ENCODE results near the gene CCDC61.

The CCDC61 gene

DNA sequence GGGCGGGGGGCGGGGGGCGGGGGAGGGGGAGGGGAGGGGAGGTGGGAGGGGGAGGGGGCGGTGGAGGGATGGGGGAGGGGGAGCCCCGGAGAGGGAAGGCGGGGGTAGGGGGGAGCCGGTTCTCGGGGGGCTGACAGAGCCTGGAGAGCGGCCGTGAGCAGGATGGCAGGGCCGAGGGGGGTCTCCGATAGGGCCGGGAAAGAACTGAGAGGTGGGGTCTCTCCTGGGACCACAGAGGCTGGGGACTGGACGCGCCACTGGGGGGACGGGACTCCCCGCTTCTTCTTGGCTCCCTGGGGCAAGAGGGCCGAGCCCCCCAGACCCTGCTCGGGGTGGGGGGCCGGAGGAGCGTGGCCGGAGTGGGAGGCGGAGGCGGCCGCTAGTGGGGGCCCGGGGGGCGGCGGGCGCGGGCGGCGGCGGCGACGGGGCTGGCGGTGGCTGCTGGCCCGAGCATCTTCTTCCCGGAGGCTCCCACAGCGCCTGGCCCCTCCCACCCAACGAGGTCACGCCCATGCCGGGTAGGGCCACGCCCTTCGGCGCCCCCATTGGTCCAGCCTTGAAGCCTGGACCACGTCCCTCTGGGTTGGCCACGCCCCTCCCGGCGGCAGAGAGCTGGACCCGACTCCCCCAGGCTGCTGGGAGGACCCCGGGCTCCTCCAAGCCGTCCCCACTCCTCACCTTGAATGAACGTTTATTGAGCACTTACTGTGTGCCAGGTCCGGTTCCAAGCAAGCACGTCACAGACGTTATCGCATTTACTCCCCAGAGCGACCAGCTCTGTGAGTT, 21.5 kb upstream of the CCDC61 start, which contains the start of gene NOVA2:
Gene NOVA2 (minus strand): TSS at position 313 of the 786 bp plus-strand sequence. CDS start 514 bp downstream, outside the sequence.
- DNase-seq (ENCODE audit: low read depth in 2 of 2): peak in 1 of 2 experiments; percentile 52

DNA sequence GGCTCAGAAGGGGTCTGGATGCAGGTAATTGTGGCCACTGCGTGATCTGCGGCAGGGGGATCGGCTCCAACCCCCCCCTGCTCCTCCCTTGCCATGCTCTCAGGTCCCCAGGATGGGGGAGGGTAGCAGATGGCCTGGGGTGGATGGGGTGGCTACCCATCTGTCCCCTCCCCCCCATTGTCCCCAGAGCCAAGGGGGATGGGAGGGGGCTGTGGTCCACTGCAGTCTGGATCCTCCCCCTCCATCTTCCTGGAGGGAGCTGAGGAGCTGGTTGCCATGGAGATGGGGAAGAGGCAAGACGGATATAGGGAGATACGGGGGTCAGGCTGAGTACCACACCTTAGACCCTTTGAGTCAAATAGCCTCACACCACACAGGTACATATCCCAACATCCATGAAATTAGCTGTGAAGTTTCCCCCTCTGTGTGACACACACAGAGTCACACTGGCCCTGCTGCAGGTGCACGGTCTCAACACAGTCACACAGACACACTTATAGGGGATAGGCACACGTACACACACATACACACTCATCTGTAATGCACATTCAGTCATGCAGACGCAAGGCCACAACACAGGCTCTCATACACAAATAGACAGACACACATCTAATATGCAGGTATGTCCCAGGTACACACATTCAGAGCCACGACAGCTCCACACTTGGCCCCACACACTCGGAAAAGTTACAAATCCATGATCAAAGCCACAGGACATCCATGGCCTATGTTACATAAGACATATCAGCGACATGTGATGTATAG, 19.8 kb upstream of the CCDC61 start:
- no peak for DNase-seq (ENCODE audit: low read depth in 2 of 2)

- DNase-seq (ENCODE audit: low read depth in 2 of 2): no peak
Measured at GRCh38 chr19:45976178-45976577, 19.1 kb upstream of the CCDC61 start.

DNA sequence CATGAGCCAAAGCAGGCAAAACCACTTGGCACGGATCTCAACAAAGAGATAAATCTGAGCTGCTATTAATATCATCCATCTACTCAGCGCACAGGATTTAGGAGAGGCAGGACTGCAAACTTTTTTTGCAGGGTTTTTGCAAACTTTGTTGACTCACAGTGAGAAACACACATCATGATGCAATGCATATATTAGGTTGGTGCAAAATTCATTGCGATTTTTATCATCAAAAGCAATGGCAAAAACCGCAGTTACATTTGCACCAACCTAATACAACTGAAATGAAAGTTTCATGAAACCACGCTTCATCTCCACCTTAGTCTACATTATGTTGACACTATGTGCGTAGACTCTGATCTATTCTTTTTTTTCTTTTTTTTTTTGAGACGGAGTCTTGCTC, 17.1 kb upstream of the CCDC61 start:
- DNase-seq (ENCODE audit: low read depth in 2 of 2): no peak

- no peak for DNase-seq (ENCODE audit: low read depth in 2 of 2)
Measured at GRCh38 chr19:45981350-45981749, 13.9 kb upstream of the CCDC61 start.

DNA sequence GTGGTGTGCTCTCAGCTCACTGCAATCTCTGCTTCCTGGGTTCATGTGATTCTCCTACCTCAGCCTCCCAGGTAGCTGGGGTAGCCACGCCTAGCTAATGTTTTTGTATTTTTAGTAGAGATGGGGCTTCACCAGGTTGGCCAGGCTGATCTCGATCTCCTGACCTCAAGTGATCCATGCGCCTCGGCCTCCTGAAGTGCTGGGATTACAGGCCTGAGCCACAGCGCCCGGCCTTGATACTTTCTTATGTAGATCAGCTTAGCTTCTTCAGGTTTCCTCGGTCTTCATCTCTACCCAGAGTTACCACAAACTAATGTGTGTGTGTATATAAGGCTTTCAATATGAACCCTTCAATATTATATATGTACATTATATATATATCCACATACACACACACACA, 9.9 kb upstream of the CCDC61 start:
- no peak for DNase-seq (ENCODE audit: low read depth in 2 of 2)

DNA sequence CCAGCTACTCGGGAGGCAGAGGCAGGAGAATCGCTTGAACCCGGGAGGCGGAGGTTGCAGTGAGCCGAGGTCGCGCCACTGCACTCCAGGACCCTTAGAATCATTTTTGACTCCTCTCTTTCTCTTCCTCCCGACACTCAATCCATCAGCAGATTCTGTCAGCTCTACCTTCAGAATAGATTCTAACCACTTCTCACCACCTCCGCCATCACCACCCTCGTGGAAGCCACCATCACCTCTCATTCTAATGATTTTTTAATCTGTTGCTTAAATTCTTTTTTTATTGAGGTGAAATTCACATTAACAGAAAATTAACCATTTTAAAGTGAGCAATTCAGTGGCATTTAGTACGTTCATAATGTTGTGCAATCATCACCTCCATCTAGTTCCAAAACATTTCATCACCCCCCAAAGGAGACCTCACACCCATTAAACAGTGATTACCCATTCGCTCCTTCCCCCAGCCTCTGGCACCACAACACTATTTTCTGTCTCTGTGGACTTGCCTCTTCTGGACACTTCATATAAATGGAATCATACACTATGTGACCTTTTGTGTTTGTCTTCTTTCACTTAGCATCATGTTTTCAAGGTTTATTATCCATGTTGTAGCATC, 5.0 kb upstream of the CCDC61 start:
- DNase-seq (ENCODE audit: low read depth in 2 of 2): no peak

- DNase-seq (ENCODE audit: low read depth in 2 of 2): no peak
Measured at GRCh38 chr19:45994456-45994997, 740 bp upstream of the CCDC61 start.

- no peak for DNase-seq (ENCODE audit: low read depth in 2 of 2)
Measured at GRCh38 chr19:45995715-45996385, 583 bp downstream of the CCDC61 start.

DNA sequence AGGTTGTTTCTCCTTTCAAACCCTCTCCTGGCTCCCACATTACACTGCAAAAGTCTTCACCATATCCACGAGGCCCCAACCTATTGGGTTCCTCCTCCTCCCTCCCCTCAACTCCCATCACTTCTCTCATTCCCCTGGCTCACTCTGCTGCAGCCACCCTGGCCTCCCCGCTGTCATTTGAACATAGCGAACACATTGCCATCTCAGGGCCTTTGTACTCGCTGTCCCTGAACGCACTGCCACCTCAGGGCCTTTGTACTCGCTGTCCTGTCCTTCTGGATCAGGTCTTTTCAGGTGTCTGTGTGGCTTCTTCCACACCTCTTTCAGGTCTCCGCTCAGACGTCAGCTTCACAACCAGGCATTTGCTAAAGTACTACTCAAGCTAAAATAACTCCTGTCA, 1.7 kb downstream of the CCDC61 start:
- DNase-seq (ENCODE audit: low read depth in 2 of 2): no peak

DNA sequence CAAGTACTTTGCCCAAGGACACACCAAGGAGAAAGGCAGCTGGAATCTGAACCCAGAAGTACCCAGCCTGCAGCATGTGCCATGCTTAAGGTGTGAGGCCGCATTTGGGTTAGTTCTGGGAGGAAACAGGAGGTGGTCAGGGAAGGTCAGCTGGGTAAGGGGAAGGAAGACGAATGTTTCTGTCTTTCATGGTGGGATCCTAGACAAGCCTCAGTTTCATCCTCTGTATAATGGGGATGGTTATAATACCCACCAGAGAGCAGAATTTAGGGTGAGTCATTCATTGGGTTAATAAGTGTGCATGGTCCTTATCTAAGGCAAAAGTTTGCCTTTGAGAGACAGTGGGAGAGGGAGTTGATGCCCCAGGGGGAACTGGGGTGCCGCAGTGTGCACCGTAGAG, 3.6 kb downstream of the CCDC61 start:
- DNase-seq (ENCODE audit: low read depth in 2 of 2): no peak

- no peak for DNase-seq (ENCODE audit: low read depth in 2 of 2)
Measured at GRCh38 chr19:45999653-46000121, 4.4 kb downstream of the CCDC61 start.

DNA sequence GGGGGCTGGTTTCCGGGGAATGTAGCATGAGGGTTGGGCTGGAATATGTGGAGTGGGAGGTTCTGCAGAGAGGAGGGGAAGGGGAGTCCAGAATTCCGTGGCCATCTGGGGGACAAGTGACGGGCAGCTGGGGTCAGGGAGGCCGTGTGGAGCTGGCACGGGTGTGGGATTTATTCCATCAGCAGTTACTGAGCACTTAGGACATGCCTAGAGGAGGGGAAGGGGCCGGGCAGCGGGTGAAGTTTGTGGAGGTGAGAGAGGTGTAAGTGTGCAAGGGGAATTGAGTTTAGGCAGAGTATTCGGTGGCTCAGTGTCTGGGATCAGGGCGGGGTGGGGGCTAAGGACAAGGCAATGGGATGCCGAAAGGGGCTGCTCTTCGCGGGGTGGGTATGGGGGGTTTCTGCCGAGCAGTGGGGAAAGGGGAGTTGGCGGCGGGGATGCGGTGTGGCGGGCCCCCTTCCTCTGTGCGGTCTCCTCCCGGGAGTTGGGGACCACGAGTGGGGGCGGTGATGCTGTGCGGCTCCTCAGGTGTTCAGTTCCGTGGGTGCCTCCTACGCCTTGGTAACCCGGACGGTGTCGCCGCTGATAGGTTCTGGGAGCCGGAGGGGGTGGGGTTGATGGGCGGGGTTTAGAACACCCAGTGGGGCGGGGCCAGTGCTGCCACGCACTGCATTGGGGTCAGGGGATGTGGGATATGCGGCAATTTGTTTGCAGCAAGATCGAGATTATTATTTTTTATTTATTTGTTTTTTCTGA, 5.4 kb downstream of the CCDC61 start:
- peak; percentile 39 to 56 for DNase-seq (ENCODE audit: low read depth in 2 of 2)

DNA sequence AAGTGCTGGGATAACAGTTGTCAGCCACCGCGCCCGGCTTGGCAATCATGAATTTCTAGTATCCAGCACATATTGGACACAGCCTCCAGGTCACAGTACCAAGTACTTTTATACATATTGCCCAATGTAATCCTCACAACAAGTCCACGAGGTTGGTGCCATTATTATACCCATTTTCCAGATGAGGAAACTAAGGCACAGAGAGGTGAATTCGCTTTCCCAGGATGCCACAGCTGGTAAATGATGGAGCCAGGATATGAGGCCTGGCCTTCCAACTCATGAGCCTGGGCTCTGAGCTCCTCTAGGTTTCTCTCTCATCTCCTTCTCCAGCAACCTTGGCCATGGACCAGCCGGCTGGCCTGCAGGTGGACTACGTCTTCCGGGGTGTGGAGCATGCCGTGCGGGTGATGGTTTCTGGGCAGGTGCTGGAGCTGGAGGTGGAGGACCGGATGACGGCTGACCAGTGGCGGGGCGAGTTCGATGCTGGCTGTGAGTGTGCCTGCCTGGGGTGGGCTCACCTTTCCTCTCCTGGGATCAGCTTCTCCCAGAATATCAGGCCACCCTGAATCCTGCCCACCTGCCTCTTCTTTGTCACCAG, 7.5 kb downstream of the CCDC61 start:
- DNase-seq (ENCODE audit: low read depth in 2 of 2): no peak

GRCh38 chr19:46006411-46006810, 11.1 kb downstream of the CCDC61 start:
- DNase-seq (ENCODE audit: low read depth in 2 of 2): no peak

GRCh38 chr19:46009530-46010510, 14.6 kb downstream of the CCDC61 start:
- peak in 1 of 2 experiments; percentile 59 for DNase-seq (ENCODE audit: low read depth in 2 of 2)

- no peak for DNase-seq (ENCODE audit: low read depth in 2 of 2)
Measured at GRCh38 chr19:46014534-46014933, 19.3 kb downstream of the CCDC61 start.

GRCh38 chr19:46014941-46015686, 19.8 kb downstream of the CCDC61 start:
- peak; percentile 44 to 54 for DNase-seq (ENCODE audit: low read depth in 2 of 2)
